HG02798 (cell line): ENCODE data around the gene TNFSF12.

Source experiments
- ATAC-seq: cut with Tn5 transposase; IDR thresholded peaks from one replicate; pipeline ENCODE4 v1.9.1; 2021; ENCODE audit warnings: mild to moderate bottlenecking; ENCODE audit not compliant: unreplicated experiment, poor library complexity

Gene TNFSF12

GRCh38 chr17:7548585-7549400, at the start of gene TNFSF12:
Gene TNFSF12 (plus strand): TSS chr17:7549058. CDS start chr17:7549154, 96 bp downstream.
- no peak for ATAC-seq

GRCh38 chr17:7499161-7499560, 49.7 kb upstream of the TNFSF12 start:
- no peak for ATAC-seq

- ATAC-seq, result no peak
Measured at GRCh38 chr17:7501729-7502128, 47.1 kb upstream of the TNFSF12 start.

- ATAC-seq, result no peak
Measured at GRCh38 chr17:7502171-7502847, 46.5 kb upstream of the TNFSF12 start.

- ATAC-seq, result no peak
Measured at GRCh38 chr17:7502987-7503386, 45.9 kb upstream of the TNFSF12 start.

GRCh38 chr17:7503521-7503920, 45.3 kb upstream of the TNFSF12 start:
- no peak for ATAC-seq

- ATAC-seq, result no peak
Measured at GRCh38 chr17:7508145-7508544, 40.7 kb upstream of the TNFSF12 start.

GRCh38 chr17:7508846-7509245, 40.0 kb upstream of the TNFSF12 start:
- ATAC-seq, result no peak

- no peak for ATAC-seq
Measured at GRCh38 chr17:7509937-7510336, 38.9 kb upstream of the TNFSF12 start.

GRCh38 chr17:7511108-7511507, 37.8 kb upstream of the TNFSF12 start:
- ATAC-seq, result no peak

GRCh38 chr17:7512105-7512504, 36.8 kb upstream of the TNFSF12 start:
- no peak for ATAC-seq

GRCh38 chr17:7512824-7513540, 35.9 kb upstream of the TNFSF12 start:
- no peak for ATAC-seq

GRCh38 chr17:7513850-7514419, 34.9 kb upstream of the TNFSF12 start:
- no peak for ATAC-seq

GRCh38 chr17:7515911-7516610, 32.8 kb upstream of the TNFSF12 start:
- no peak for ATAC-seq

GRCh38 chr17:7523033-7523432, 25.8 kb upstream of the TNFSF12 start:
- ATAC-seq, result no peak

GRCh38 chr17:7528842-7529241, 20.0 kb upstream of the TNFSF12 start:
- no peak for ATAC-seq

GRCh38 chr17:7530023-7530900, 18.6 kb upstream of the TNFSF12 start:
- ATAC-seq, result no peak

GRCh38 chr17:7538050-7538449, 10.8 kb upstream of the TNFSF12 start:
- no peak for ATAC-seq

- no peak for ATAC-seq
Measured at GRCh38 chr17:7538891-7539545, 9.8 kb upstream of the TNFSF12 start.
